ENCODE data around the gene PAX5. TPM values are rescaled to one million over a fixed set of nuclear protein-coding genes. Genes with fewer than 3 reads are reported as not detected.
A peak's percentile ranks its signal among the peaks of the same experiment; 100 is the strongest.

PAX5 gene
- total RNA-seq, 4 donors from 2014 or later: 0.95 to 61.9 (median 3.6) TPM; not detected in 1

DNA sequence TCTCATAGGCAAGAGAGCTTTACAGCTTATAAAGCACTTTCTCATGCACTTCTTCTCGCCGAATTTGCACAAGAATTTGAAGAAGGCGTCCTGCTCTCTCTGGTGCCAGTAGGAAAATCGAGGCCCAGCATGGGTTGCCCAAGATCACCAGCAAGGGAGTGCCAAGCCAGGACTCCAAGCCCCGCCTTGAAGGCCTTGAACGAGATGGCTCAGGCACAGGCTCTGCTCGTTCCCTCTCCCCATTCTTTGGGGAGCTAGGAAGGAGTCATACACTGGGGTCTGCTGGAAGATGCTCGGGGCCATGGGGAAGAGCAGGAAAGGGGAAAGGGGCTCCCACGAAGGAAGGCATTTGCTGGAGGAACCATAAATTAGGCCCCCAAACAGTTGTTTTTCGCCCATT lies 46.7 kb downstream of the PAX5 start:
- Histone ChIP-seq H3K4me1 (peaks cover 0 to 6% (median 0%) of the 10 kb centered on the region in 4 donors), H3K4me3 (no peak overlapping the region), H3K27ac (peak overlapping the region in 1 of 4 donors; percentile 31), H3K27me3 (peaks cover 0 to 13% of the 10 kb centered on the region in 2 donors), H3K36me3 (no peaks in the 10 kb centered on the region), H3K9me3 (peaks cover 0 to 6% (median 0%) of the 10 kb centered on the region in 4 donors)
- no peak for DNase-seq
- no peak for TF ChIP-seq POLR2A (IDR thresholded peaks at IDR 0.05)
- no peak for TF ChIP-seq CTCF (IDR thresholded peaks at IDR 0.05)

GRCh38 chr9:36986468-36987408 lies 47.3 kb downstream of the PAX5 start:
- H3K4me1 ChIP-seq: peaks cover 0 to 6% (median 0%) of the 10 kb centered on the region in 4 donors
- TF ChIP-seq CTCF (IDR thresholded peaks at IDR 0.05): no peak
- TF ChIP-seq POLR2A (IDR thresholded peaks at IDR 0.05): no peak
- no peak overlapping the region for H3K27ac ChIP-seq
- peaks cover 0 to 6% (median 0%) of the 10 kb centered on the region in 4 donors for H3K9me3 ChIP-seq
- no peaks in the 10 kb centered on the region for H3K36me3 ChIP-seq
- peaks cover 0 to 13% of the 10 kb centered on the region in 2 donors for H3K27me3 ChIP-seq
- no peak for DNase-seq
- H3K4me3 ChIP-seq: peak overlapping the region in 1 of 4 donors; percentile 21

DNA sequence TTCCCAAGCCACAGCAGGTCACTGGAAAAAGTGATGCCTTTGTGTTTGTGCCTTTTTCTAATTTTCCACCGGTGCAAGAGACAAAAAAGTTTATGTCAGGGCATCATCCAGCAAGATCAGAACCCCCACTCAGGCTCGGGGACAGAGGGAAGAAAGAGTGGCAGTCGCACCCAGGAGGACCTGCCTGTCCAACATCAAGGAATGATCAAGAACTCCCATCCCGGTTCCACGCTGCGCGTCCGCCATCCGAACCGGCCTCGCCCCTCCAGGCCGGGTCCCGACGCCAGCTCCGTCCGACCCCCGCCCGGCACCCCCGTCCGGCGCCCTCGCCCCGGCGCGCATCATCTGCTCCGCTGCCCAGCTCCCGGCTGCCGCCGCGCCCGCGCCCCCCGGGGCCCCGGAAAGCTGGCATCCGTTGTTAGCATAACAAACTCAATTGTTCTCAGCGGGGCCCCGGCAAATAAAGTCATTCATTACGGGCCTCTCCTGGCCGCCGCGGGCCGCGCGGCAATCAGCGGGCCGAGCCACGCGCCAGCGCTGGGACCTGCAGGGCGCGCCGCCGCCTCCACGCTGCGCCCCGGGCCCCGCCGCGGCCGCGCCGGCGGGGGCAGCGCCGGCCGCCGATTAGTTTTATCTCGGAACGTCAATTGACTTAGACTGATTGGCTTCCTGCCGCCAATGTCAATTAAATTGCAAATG lies 48.1 kb downstream of the PAX5 start:
- no peak for DNase-seq
- peaks cover 0 to 13% of the 10 kb centered on the region in 2 donors for H3K27me3 ChIP-seq
- no peak overlapping the region for H3K27ac ChIP-seq
- peak overlapping the region in 1 of 4 donors; percentile 21 for H3K4me3 ChIP-seq
- H3K9me3 ChIP-seq: no peaks in the 10 kb centered on the region
- no peak for TF ChIP-seq CTCF (IDR thresholded peaks at IDR 0.05)
- no peak for TF ChIP-seq POLR2A (IDR thresholded peaks at IDR 0.05)
- H3K36me3 ChIP-seq: no peaks in the 10 kb centered on the region
- H3K4me1 ChIP-seq: peaks cover 0 to 6% (median 0%) of the 10 kb centered on the region in 4 donors

DNA sequence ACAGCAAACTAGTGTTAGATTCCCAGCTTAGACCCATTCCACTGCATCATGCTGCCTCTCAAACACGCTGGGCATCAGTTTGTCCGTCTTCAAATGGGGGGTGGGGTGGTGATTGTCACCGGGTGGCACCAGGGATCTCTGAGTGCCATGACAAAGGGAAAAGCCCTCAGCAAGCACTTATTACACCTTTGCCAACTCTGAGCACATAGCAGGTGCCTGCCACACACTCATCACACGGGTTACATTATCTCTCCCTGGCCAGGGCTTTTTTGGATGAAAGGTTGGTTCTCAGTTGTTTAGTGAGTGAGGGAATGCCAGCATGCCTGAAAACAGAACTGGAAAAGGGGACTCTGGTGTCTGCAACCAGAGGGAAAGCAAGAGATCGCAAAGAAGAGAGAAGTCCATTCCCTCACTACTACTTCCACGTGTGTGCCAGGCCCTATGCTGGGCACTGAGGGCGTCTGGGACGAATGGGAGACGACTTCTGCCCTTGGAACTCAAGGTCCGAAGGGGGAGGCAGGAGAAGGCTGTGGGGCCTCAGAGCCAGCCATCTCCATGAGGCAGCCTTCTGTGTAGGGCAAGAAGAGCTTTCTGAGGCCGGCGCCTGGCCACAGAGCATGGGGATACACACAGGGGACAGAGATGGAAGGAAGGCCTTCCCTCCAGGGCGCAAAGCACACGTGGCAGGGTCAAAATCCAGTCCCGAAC lies 48.9 kb downstream of the PAX5 start:
- TF ChIP-seq CTCF (IDR thresholded peaks at IDR 0.05) (no peak), POLR2A (IDR thresholded peaks at IDR 0.05) (no peak)
- peaks cover 0 to 13% of the 10 kb centered on the region in 2 donors for H3K27me3 ChIP-seq
- H3K27ac ChIP-seq: no peak overlapping the region
- DNase-seq: no peak
- peaks cover 0 to 6% (median 0%) of the 10 kb centered on the region in 4 donors for H3K4me1 ChIP-seq
- no peak overlapping the region for H3K4me3 ChIP-seq
- H3K36me3 ChIP-seq: no peaks in the 10 kb centered on the region
- no peaks in the 10 kb centered on the region for H3K9me3 ChIP-seq
